A673 (cell line): Measurements from ENCODE around the gene UGP2. TPM values are rescaled to one million over a fixed set of nuclear protein-coding genes. Genes with fewer than 3 reads are reported as not detected.

Experiments used
- BruUV-seq: library from RNA; stranded (reverse); fragments of 400-500 nt; replicated peaks from 2 replicates; lab custom pipeline; 2021; lab: Mats Ljungman, UMichigan
- CTCF ChIA-PET: fragments of 300-600 bp; sonication (Branson Sonifier 250); formaldehyde crosslinking; loops from one replicate; lab custom pipeline; 2022; ENCODE audit warnings: antibody characterized with exemption; lab: Charles Lee
- POLR2A ChIA-PET: fragments of 300-600 bp; sonication (Branson Sonifier 250); formaldehyde crosslinking; loops from one replicate; lab custom pipeline; 2022; ENCODE audit warnings: antibody characterized with exemption; ENCODE audit not compliant: low non-redundant PET; lab: Charles Lee
- DNase-seq: peaks from one replicate; pipeline ENCODE4 v3.0.0-alpha.2; 2015; ENCODE audit warnings: low spot score
- H3K27ac ChIP-seq: fragments of 200-600 bp; sonication (generic); 2 replicates; pipeline ENCODE4 v1.5.1; 2016; ENCODE audit warnings: mixed run types, low read depth, mild to moderate bottlenecking, mixed read lengths, antibody characterized with exemption, low read length; ENCODE audit not compliant: poor library complexity, severe bottlenecking
- H3K27me3 ChIP-seq: fragments of 200-600 bp; sonication (generic); replicated peaks from 2 replicates; pipeline ENCODE4 v1.6.1; 2017; ENCODE audit warnings: mixed run types, low read depth, mild to moderate bottlenecking, mixed read lengths, antibody characterized with exemption, low read length; ENCODE audit not compliant: insufficient read depth, poor library complexity
- H3K36me3 ChIP-seq: fragments of 200-600 bp; sonication (generic); 2 replicates; pipeline ENCODE4 v1.6.1; 2016; ENCODE audit warnings: mixed run types, mild to moderate bottlenecking, mixed read lengths, antibody characterized with exemption, low read length; ENCODE audit not compliant: insufficient read depth, poor library complexity, severe bottlenecking
- H3K4me1 ChIP-seq: fragments of 200-600 bp; sonication (generic); 2 replicates; pipeline ENCODE4 v1.6.1; 2017; ENCODE audit warnings: mixed run types, mild to moderate bottlenecking, mixed read lengths, antibody characterized with exemption, low read length; ENCODE audit not compliant: insufficient read depth, poor library complexity, severe bottlenecking
- H3K4me3 ChIP-seq: fragments of 200-600 bp; sonication (generic); 2 replicates; pipeline ENCODE4 v1.5.1; 2016; ENCODE audit warnings: low read depth, mixed run types, mild to moderate bottlenecking, mixed read lengths, low read length; ENCODE audit not compliant: poor library complexity, severe bottlenecking
- H3K9me3 ChIP-seq: fragments of 200-600 bp; sonication (generic); 2 replicates; pipeline ENCODE4 v1.6.1; 2016; ENCODE audit warnings: mixed run types, low read depth, mild to moderate bottlenecking, mixed read lengths, antibody characterized with exemption, low read length; ENCODE audit not compliant: poor library complexity, severe bottlenecking
- CTCF ChIP-seq: fragments of 300-800, 200-600 bp; sonication (generic); conservative IDR thresholded peaks from 2 replicates; pipeline ENCODE4 v1.5.1; 2017; ENCODE audit warnings: low read depth, mild to moderate bottlenecking, antibody characterized with exemption, low read length, moderate library complexity, mixed read lengths
- EZH2 ChIP-seq: fragments of 200-600 bp; sonication (generic); IDR thresholded peaks from 2 replicates; pipeline ENCODE4 v1.6.1; 2017; ENCODE audit warnings: borderline replicate concordance, low read depth, mild to moderate bottlenecking, mixed read lengths, antibody characterized with exemption, low read length; ENCODE audit not compliant: poor library complexity, severe bottlenecking
- intact Hi-C: fragments of 100-400 bp; cut with micrococcal nuclease; formaldehyde crosslinking; loops from one replicate; pipeline ENCODE4 v1.10.0; 2022; ENCODE audit not compliant: unreplicated experiment
- total RNA-seq: library from RNA; stranded (reverse); gene quantifications from 2 replicates; pipeline ENCODE4 v1.2.3, GENCODE V29; 2021

The UGP2 gene
- total RNA-seq, 1 experiment from 2014 or later, result 60.3 TPM

DNA sequence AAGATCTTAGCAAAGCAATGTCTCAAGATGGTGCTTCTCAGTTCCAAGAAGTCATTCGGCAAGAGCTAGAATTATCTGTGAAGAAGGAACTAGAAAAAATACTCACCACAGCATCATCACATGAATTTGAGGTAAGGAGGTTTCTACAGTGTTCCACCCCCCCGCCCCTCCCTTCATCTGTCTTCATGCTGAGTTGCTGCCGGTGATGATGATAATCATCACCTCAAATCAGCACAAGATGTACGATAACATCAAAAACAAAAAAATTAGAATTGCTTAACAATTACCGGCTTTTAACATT lies 14.6 kb downstream of the UGP2 start:
- ChIA-PET CTCF (no interaction called here), POLR2A (no interaction called here)
- H3K27me3 ChIP-seq, result no peaks in the 10 kb centered on the region

GRCh38 chr2:63858291-63858690 lies 16.6 kb downstream of the UGP2 start:
- BruUV-seq, result no TSS peak
- CTCF ChIA-PET, result no interaction called here
- no peaks in the 10 kb centered on the region for H3K4me1 ChIP-seq
- no peak overlapping the region for H3K4me3 ChIP-seq
- no peak for DNase-seq
- intact Hi-C loops, result no loop called here
- H3K27me3 ChIP-seq, result no peaks in the 10 kb centered on the region
- no peak for TF ChIP-seq CTCF
- TF ChIP-seq EZH2, result no peak
- peaks cover 6% of the 10 kb centered on the region for H3K36me3 ChIP-seq
- POLR2A ChIA-PET, result no interaction called here
- H3K27ac ChIP-seq, result no peak overlapping the region
- H3K9me3 ChIP-seq, result no peaks in the 10 kb centered on the region

More for the DNA sequence above, 14.6 kb downstream of the UGP2 start:
- intact Hi-C loops, result no loop called here
- Histone ChIP-seq H3K36me3 (peaks cover under 1% of the 10 kb centered on the region), H3K4me3 (no peak overlapping the region), H3K9me3 (no peaks in the 10 kb centered on the region), H3K27ac (no peak overlapping the region), H3K4me1 (no peaks in the 10 kb centered on the region)
- no peak for DNase-seq
- TF ChIP-seq CTCF (no peak), EZH2 (no peak)
- no TSS peak for BruUV-seq

- Histone ChIP-seq H3K4me3 (no peak overlapping the region), H3K4me1 (no peaks in the 10 kb centered on the region), H3K36me3 (peaks cover 10% of the 10 kb centered on the region), H3K27ac (no peak overlapping the region), H3K27me3 (no peaks in the 10 kb centered on the region), H3K9me3 (no peaks in the 10 kb centered on the region)
- ChIA-PET CTCF (interaction anchor here (0.5 to 1.4 kb wide), 5 partner anchors 12 to 339 kb away, joined by 3 to 15 read pairs (median 4); no protein-coding TSS in a partner anchor), POLR2A (no interaction called here)
- TF ChIP-seq CTCF, result peak; percentile 65
- TF ChIP-seq EZH2, result no peak
- intact Hi-C loops, result loop anchor here (2.0 kb wide), 1 partner anchor 163 kb away; no protein-coding TSS in a partner anchor
- DNase-seq, result peak; percentile 75
- BruUV-seq, result no TSS peak
Measured at GRCh38 chr2:63861220-63861822, 19.6 kb downstream of the UGP2 start.
